Type B pancreatic cell (in vitro differentiated cells): ENCODE measurements around the gene SLC23A2. TPM values are rescaled to one million over a fixed set of nuclear protein-coding genes. Genes with fewer than 3 reads are reported as not detected.

ENCODE experiments used
- DNase-seq: peaks from one replicate; pipeline ENCODE4 v3.0.0; 2021; ENCODE audit warnings: mixed read lengths; ENCODE audit not compliant: unreplicated experiment; ENCODE audit errors: extremely low spot score
- H3K27ac Mint-ChIP-seq: 2 replicates; pipeline ENCODE4 v1.8.0; 2021; ENCODE audit warnings: mild to moderate bottlenecking, mixed read lengths
- H3K27me3 Mint-ChIP-seq: 2 replicates; pipeline ENCODE4 v1.8.0; 2021; ENCODE audit warnings: mixed read lengths
- H3K36me3 Mint-ChIP-seq: 2 replicates; pipeline ENCODE4 v1.8.0; 2021; ENCODE audit warnings: mixed read lengths
- H3K4me1 Mint-ChIP-seq: one replicate; pipeline ENCODE4 v1.8.0; 2021; ENCODE audit warnings: mixed read lengths; ENCODE audit not compliant: unreplicated experiment
- H3K4me3 Mint-ChIP-seq: 2 replicates; pipeline ENCODE4 v1.8.0; 2021; ENCODE audit warnings: mild to moderate bottlenecking, mixed read lengths
- H3K9me3 Mint-ChIP-seq: 2 replicates; pipeline ENCODE4 v1.8.0; 2021; ENCODE audit warnings: mixed read lengths
- CTCF ChIP-seq: fragments of 200-600 bp; sonication (generic); conservative IDR thresholded peaks from 2 replicates; pipeline ENCODE4 v1.5.0; 2021; ENCODE audit warnings: antibody characterized with exemption, mild to moderate bottlenecking
- total RNA-seq: library from RNA; stranded (reverse); gene quantifications from 2 replicates; pipeline ENCODE4 v1.2.1, GENCODE V29; 2021; ENCODE audit warnings: low replicate concordance

Gene SLC23A2
- total RNA-seq, 1 donor from 2014 or later: 19.6 TPM

DNA sequence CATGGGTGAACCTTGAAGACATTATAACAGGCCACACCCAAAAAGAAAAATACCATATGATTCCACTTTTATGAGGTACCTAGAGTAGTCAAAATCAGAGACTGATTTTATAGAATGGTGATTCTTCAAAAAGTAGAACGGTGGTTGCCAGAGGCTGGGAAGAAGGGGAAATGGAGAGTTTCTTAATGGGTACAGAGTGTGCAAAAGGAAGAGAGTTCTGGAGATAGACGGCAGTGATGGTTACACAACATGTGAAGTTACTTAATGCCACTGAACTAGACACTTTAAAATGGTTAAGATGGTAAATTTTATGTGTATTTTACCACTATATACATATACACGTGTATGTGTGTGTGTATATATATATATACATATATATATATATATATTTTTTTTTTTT, 198.8 kb downstream of the SLC23A2 start:
- H3K36me3 Mint-ChIP-seq: peaks cover 14% of the 10 kb centered on the region
- no peak overlapping the region for H3K27ac Mint-ChIP-seq
- no peak overlapping the region for H3K4me3 Mint-ChIP-seq
- H3K9me3 Mint-ChIP-seq: peaks cover 5% of the 10 kb centered on the region
- no peak for DNase-seq
- no peak for TF ChIP-seq CTCF
- peaks cover 15% of the 10 kb centered on the region for H3K4me1 Mint-ChIP-seq
- H3K27me3 Mint-ChIP-seq: no peaks in the 10 kb centered on the region

Other genes with a start within 250 kb of the SLC23A2 start
- gene RASSF2, start 177.9 kb downstream of the SLC23A2 start, total RNA-seq: 11.7 and 37.9 TPM in 2 replicates
- 87.0 and 87.5 TPM in 2 replicates for gene TMEM230, start 111.6 kb upstream of the SLC23A2 start, total RNA-seq
- 128 and 180 TPM in 2 replicates for gene PCNA, start 118.4 kb upstream of the SLC23A2 start, total RNA-seq
- 41.5 and 44.4 TPM in 2 replicates for gene CDS2, start 125.5 kb upstream of the SLC23A2 start, total RNA-seq